Suprapubic skin (tissue), 4 donors: ENCODE data around the gene FN3K.

Experiments used
- POLR2A ChIP-seq, 2 donors: fragments of 450-650 bp; IDR thresholded peaks; one replicate each; pipeline ENCODE4 v1.6.1; 2017; ENCODE audit warnings: antibody characterized with exemption in 2 of 2, mild to moderate bottlenecking in 2 of 2, moderate library complexity in 2 of 2
- POLR2AphosphoS5 ChIP-seq, 3 donors: sonication (generic); formaldehyde crosslinking; IDR thresholded peaks; one replicate each; pipeline ENCODE4 v1.6.1; 2017; ENCODE audit warnings: antibody characterized with exemption in 3 of 3
- TF ChIP-seq, protein P1 (sequence below), 2 donors: fragments of 200-600 bp in 1 of 2; fragments of 450-650 bp in 1 of 2; sonication (generic) in 1 of 2; IDR thresholded peaks; one replicate each; pipeline ENCODE4 v1.5.1; 2016 to 2019; ENCODE audit warnings: antibody characterized with exemption in 2 of 2, mild to moderate bottlenecking in 1 of 2, moderate library complexity in 1 of 2

- TF ChIP-seq, protein P1, sequence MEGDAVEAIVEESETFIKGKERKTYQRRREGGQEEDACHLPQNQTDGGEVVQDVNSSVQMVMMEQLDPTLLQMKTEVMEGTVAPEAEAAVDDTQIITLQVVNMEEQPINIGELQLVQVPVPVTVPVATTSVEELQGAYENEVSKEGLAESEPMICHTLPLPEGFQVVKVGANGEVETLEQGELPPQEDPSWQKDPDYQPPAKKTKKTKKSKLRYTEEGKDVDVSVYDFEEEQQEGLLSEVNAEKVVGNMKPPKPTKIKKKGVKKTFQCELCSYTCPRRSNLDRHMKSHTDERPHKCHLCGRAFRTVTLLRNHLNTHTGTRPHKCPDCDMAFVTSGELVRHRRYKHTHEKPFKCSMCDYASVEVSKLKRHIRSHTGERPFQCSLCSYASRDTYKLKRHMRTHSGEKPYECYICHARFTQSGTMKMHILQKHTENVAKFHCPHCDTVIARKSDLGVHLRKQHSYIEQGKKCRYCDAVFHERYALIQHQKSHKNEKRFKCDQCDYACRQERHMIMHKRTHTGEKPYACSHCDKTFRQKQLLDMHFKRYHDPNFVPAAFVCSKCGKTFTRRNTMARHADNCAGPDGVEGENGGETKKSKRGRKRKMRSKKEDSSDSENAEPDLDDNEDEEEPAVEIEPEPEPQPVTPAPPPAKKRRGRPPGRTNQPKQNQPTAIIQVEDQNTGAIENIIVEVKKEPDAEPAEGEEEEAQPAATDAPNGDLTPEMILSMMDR (IDR thresholded peaks at IDR 0.05) = no peak
- TF ChIP-seq POLR2A (IDR thresholded peaks at IDR 0.05) (no peak), POLR2AphosphoS5 (IDR thresholded peaks at IDR 0.05) (no peak)
These were observed 9.0 kb upstream of the FN3K start for GRCh38 chr17:82726427-82726826.
